OCI-LY1 (cell line): ENCODE data around the gene TBC1D10A.

ENCODE experiments used
- H2AFZ ChIP-seq: fragments of 200-600 bp; sonication (generic), shearing (Covaris generic); 2 replicates; pipeline ENCODE4 v1.6.0; 2014; ENCODE audit warnings: antibody characterized with exemption, mild to moderate bottlenecking, low read length
- H3F3A ChIP-seq: fragments of 200-600 bp; sonication (generic), shearing (Covaris generic); 2 replicates; pipeline ENCODE4 v1.6.0; 2014; ENCODE audit warnings: mild to moderate bottlenecking, antibody characterized with exemption, low read length, moderate library complexity; ENCODE audit not compliant: insufficient read depth
- H3K27ac ChIP-seq: fragments of 200-600 bp; sonication (generic); 2 replicates; pipeline ENCODE4 v1.5.1; 2014; ENCODE audit warnings: low read length, mixed run types, mild to moderate bottlenecking, low read depth; ENCODE audit not compliant: poor library complexity, severe bottlenecking
- H3K27me3 ChIP-seq: fragments of 200-600 bp; sonication (generic); 2 replicates; pipeline ENCODE4 v1.6.0; 2014; ENCODE audit warnings: antibody characterized with exemption, mild to moderate bottlenecking, low read length, moderate library complexity; ENCODE audit not compliant: insufficient read depth
- H3K36me3 ChIP-seq: fragments of 200-600 bp; sonication (generic); 2 replicates; pipeline ENCODE4 v1.6.1; 2014; ENCODE audit warnings: mild to moderate bottlenecking, antibody characterized with exemption, low read length, moderate library complexity, mixed read lengths; ENCODE audit not compliant: insufficient read depth
- H3K4me1 ChIP-seq: fragments of 200-600 bp; sonication (generic); 2 replicates; pipeline ENCODE4 v1.5.1; 2014; ENCODE audit warnings: mild to moderate bottlenecking, low read length, moderate library complexity; ENCODE audit not compliant: insufficient read depth, severe bottlenecking
- H3K4me2 ChIP-seq: fragments of 200-600 bp; sonication (generic), shearing (Covaris generic); 2 replicates; pipeline ENCODE4 v1.6.1; 2014; ENCODE audit warnings: low read length
- H3K4me3 ChIP-seq: fragments of 200-600 bp; sonication (generic); 2 replicates; pipeline ENCODE4 v1.5.1; 2014; ENCODE audit warnings: low read length, low read depth, mild to moderate bottlenecking, mixed read lengths; ENCODE audit not compliant: poor library complexity, severe bottlenecking
- H3K79me2 ChIP-seq: fragments of 200-600 bp; shearing (Covaris generic); 2 replicates; pipeline ENCODE4 v1.6.1; 2016; ENCODE audit warnings: mixed run types, low read length, mixed read lengths; ENCODE audit not compliant: insufficient read depth
- H3K9ac ChIP-seq: fragments of 200-600 bp; sonication (generic), shearing (Covaris generic); 2 replicates; pipeline ENCODE4 v1.6.1; 2014; ENCODE audit warnings: mild to moderate bottlenecking, low read length, mixed read lengths
- H3K9me2 ChIP-seq: fragments of 200-600 bp; sonication (generic), shearing (Covaris generic); 2 replicates; pipeline ENCODE4 v1.6.1; 2014; ENCODE audit warnings: low read depth, mild to moderate bottlenecking, low read length, mixed read lengths
- H3K9me3 ChIP-seq: fragments of 200-600 bp; shearing (Covaris generic); 2 replicates; pipeline ENCODE4 v1.6.1; 2014; ENCODE audit warnings: low read length, mixed read lengths
- H4K20me1 ChIP-seq: fragments of 200-600 bp; sonication (generic), shearing (Covaris generic); 2 replicates; pipeline ENCODE4 v1.6.0; 2016; ENCODE audit warnings: mild to moderate bottlenecking, low read length; ENCODE audit not compliant: insufficient read depth
- EZH2 ChIP-seq: fragments of 200-600 bp; sonication (generic), shearing (Covaris generic); IDR thresholded peaks from 2 replicates; pipeline ENCODE4 v1.8.0; 2017; ENCODE audit warnings: borderline replicate concordance, mixed run types, mild to moderate bottlenecking, antibody characterized with exemption, low read length, moderate library complexity, mixed read lengths
- TF ChIP-seq, protein P1 (sequence below): fragments of 200-600 bp; sonication (generic), shearing (Covaris generic); IDR thresholded peaks from 2 replicates; pipeline ENCODE4 v1.5.1; 2017; ENCODE audit warnings: mild to moderate bottlenecking, antibody characterized with exemption, low read length, moderate library complexity, mixed read lengths

Gene TBC1D10A

DNA sequence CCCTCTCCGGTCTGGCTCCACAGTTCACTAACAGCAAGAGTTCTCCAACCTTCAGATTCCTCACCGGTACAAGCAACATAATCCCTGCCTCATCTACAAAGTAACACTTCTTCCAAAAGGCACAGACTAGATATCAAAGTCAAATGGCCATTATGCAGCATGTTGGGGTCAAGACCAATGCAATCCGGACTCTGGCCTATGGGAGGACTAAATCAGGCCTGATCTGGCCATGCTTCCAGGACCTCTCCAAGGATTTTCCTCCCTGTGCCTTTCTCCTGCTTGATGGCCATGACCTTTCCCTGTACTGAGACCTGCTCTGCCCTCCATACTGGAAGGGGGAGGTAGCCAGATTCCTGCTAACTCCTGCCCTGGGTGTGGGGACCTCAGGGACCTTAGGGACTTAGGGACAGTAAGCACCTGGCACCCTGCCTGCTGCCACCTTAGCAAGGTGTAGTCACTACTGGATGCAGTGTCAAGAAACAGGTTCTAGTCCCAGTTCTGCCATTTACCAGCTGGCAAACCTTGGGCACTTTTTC is 6.7 kb downstream of the TBC1D10A start:
- Histone ChIP-seq H3K9me2 (no peaks in the 10 kb centered on the region), H3K9me3 (no peaks in the 10 kb centered on the region), H3F3A (no peaks in the 10 kb centered on the region), H3K27ac (no peak overlapping the region), H4K20me1 (no peaks in the 10 kb centered on the region), H3K27me3 (no peaks in the 10 kb centered on the region), H2AFZ (no peak overlapping the region), H3K4me2 (no peak overlapping the region), H3K9ac (no peak overlapping the region), H3K79me2 (no peaks in the 10 kb centered on the region), H3K4me1 (peaks cover 7% of the 10 kb centered on the region), H3K36me3 (peaks cover 3% of the 10 kb centered on the region; the same call in 1 of the 2 replicates), H3K4me3 (no peak overlapping the region)
- TF ChIP-seq EZH2, result no peak
- TF ChIP-seq, protein P1, sequence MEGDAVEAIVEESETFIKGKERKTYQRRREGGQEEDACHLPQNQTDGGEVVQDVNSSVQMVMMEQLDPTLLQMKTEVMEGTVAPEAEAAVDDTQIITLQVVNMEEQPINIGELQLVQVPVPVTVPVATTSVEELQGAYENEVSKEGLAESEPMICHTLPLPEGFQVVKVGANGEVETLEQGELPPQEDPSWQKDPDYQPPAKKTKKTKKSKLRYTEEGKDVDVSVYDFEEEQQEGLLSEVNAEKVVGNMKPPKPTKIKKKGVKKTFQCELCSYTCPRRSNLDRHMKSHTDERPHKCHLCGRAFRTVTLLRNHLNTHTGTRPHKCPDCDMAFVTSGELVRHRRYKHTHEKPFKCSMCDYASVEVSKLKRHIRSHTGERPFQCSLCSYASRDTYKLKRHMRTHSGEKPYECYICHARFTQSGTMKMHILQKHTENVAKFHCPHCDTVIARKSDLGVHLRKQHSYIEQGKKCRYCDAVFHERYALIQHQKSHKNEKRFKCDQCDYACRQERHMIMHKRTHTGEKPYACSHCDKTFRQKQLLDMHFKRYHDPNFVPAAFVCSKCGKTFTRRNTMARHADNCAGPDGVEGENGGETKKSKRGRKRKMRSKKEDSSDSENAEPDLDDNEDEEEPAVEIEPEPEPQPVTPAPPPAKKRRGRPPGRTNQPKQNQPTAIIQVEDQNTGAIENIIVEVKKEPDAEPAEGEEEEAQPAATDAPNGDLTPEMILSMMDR, result no peak

DNA sequence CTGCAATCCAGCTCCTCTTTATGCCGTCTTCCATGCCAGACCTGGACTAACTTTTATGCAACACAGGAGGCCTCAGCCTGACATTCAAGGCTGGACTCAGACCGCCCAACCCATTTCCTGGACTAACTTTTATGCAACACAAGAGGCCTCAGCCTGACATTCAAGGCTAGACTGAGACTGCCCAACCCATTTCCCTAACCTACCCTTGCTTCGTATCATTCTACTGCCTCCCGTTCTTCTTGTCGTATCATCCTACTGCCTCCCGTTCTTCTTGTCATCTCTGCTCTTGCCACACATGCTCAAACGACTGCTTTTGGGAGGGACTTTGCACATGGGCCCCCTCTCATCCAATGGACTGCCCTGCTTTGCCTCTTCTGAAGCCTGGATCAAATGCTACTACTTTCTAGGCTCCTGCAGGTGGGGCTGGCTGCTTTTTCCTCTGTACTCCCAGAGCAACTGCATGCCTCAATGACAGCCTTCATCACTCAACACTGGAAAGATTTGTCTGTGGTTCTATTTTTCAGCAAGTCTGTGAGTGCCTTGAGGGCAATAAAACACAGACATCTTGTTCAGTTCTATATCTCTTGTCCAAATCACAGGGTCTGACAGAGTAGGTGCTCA is 7.8 kb downstream of the TBC1D10A start:
- Histone ChIP-seq H3K9me2 (no peaks in the 10 kb centered on the region), H3K27me3 (no peaks in the 10 kb centered on the region), H2AFZ (no peak overlapping the region), H3K36me3 (peaks cover 7% of the 10 kb centered on the region; the same call in 1 of the 2 replicates), H3K79me2 (no peaks in the 10 kb centered on the region), H3K9me3 (no peaks in the 10 kb centered on the region), H3K4me3 (no peak overlapping the region), H3F3A (no peaks in the 10 kb centered on the region), H3K27ac (no peak overlapping the region), H4K20me1 (no peaks in the 10 kb centered on the region), H3K4me2 (no peak overlapping the region), H3K4me1 (no peaks in the 10 kb centered on the region), H3K9ac (no peak overlapping the region)
- TF ChIP-seq, protein P1, result no peak
- no peak for TF ChIP-seq EZH2

DNA sequence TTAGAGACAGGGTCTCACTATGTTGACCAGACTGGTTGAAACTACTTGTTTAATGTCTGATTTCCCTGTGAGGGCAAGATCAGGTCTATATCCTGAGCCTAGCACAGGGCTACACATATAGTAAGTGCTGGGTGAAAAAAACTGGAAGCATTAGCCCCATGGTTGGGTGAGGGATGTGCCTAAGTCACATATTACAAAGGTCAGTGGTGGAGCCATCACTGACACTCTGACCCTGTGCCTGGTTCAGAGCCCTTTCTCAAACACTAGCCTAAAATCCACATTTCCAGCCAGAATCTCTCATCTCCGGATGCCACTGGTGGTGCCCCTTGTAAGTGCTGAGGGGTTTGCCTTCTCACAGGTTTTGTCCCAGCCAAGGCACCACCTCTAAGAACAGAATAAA is 9.0 kb downstream of the TBC1D10A start:
- Histone ChIP-seq H3F3A (no peaks in the 10 kb centered on the region), H3K27ac (no peak overlapping the region), H3K27me3 (no peaks in the 10 kb centered on the region), H3K4me3 (no peak overlapping the region), H3K36me3 (peaks cover 4% of the 10 kb centered on the region; the same call in 1 of the 2 replicates), H3K9me2 (no peaks in the 10 kb centered on the region), H3K4me1 (no peaks in the 10 kb centered on the region), H4K20me1 (no peaks in the 10 kb centered on the region), H2AFZ (no peak overlapping the region), H3K9me3 (no peaks in the 10 kb centered on the region), H3K79me2 (no peaks in the 10 kb centered on the region), H3K4me2 (no peak overlapping the region), H3K9ac (no peak overlapping the region)
- TF ChIP-seq, protein P1, result no peak
- TF ChIP-seq EZH2, result no peak
